B cell (primary cell): Measurements from ENCODE around the gene CRP. TPM values are rescaled to one million over a fixed set of nuclear protein-coding genes. Genes with fewer than 3 reads are reported as not detected.

Experiments
- ATAC-seq: fragments of 200-7000 bp; cut with Tn5 transposase; one replicate; pipeline ENCODE4 v1.10.0; 2021; ENCODE audit warnings: low read depth, mild to moderate bottlenecking, moderate number of reproducible peaks, moderate library complexity
- CTCF ChIA-PET: fragments of 350-600 bp; sonication (Branson Sonifier 250); formaldehyde crosslinking; loops from one replicate; lab custom pipeline; 2021; ENCODE audit warnings: antibody characterized with exemption, inconsistent platforms; lab: Charles Lee
- POLR2A ChIA-PET: fragments of 350-600 bp; sonication (Branson Sonifier 250); formaldehyde crosslinking; loops from one replicate; lab custom pipeline; 2021; ENCODE audit warnings: antibody characterized with exemption; lab: Charles Lee
- DNase-seq: peaks from one replicate; pipeline ENCODE4 v3.0.0; 2013
- H2AFZ ChIP-seq: 2 replicates; pipeline ENCODE4 v1.6.1; 2012; ENCODE audit warnings: mild to moderate bottlenecking, low read depth, low read length; ENCODE audit not compliant: insufficient read depth, poor library complexity, severe bottlenecking
- H3K27ac ChIP-seq, 2 donors: 1 replicate in 1 of 2; 2 replicates in 1 of 2; pipeline ENCODE4 v1.5.1; 2012 to 2013; ENCODE audit warnings: low read length in 2 of 2, mild to moderate bottlenecking in 2 of 2, moderate library complexity in 1 of 2
- H3K27me3 ChIP-seq, 4 experiments: fragments of 200-600 bp in 1 of 4; sonication (generic) in 1 of 4; replicated peaks in 1 of 4; 1 replicate in 2 of 4; 2 replicates in 2 of 4; pipeline versions ENCODE4 v1.6.1 to v1.7.0; 2013 to 2016; ENCODE audit warnings: low read length in 3 of 4, mild to moderate bottlenecking in 2 of 4, mixed read lengths in 1 of 4, moderate library complexity in 1 of 4; ENCODE audit not compliant: insufficient read depth in 4 of 4, control insufficient read depth in 3 of 4; ENCODE audit errors: control extremely low read depth in 1 of 4
- H3K36me3 ChIP-seq, 2 experiments: replicated peaks in 1 of 2; 1 replicate in 1 of 2; 2 replicates in 1 of 2; pipeline versions ENCODE4 v1.6.1 to v1.7.1; 2013; ENCODE audit warnings: low read length in 1 of 2; ENCODE audit not compliant: insufficient read depth in 2 of 2, control insufficient read depth in 1 of 2; ENCODE audit errors: control extremely low read depth in 1 of 2, extremely low read depth in 1 of 2
- H3K4me1 ChIP-seq, 2 donors: fragments of 200-600 bp in 1 of 2; sonication (generic) in 1 of 2; 1 replicate in 1 of 2; 2 replicates in 1 of 2; pipeline versions ENCODE4 v1.5.1 to v1.6.1; 2013 to 2017; ENCODE audit warnings: low read length in 2 of 2; ENCODE audit not compliant: control insufficient read depth in 2 of 2, insufficient read depth in 2 of 2
- H3K4me2 ChIP-seq: replicated peaks from 2 replicates; pipeline ENCODE3; 2012; ENCODE audit warnings: mild to moderate bottlenecking, low read depth, low read length; ENCODE audit not compliant: poor library complexity, severe bottlenecking
- H3K4me3 ChIP-seq, 5 experiments: fragments of 200-600 bp in 1 of 5; sonication (generic) in 1 of 5; 1 replicate in 3 of 5; 2 replicates in 2 of 5; pipeline versions ENCODE4 v1.5.1 to v1.7.0; 2011 to 2016; ENCODE audit warnings: low read length in 4 of 5, mild to moderate bottlenecking in 4 of 5, low read depth in 2 of 5, control low read depth in 1 of 5, moderate library complexity in 1 of 5; ENCODE audit not compliant: insufficient read depth in 1 of 5; ENCODE audit errors: control extremely low read depth in 1 of 5, extremely low read depth in 1 of 5
- H3K79me2 ChIP-seq: fragments of 200-600 bp; sonication (generic); one replicate; pipeline ENCODE4 v1.6.0; 2016; ENCODE audit warnings: low read length; ENCODE audit not compliant: control insufficient read depth, insufficient read depth
- H3K9ac ChIP-seq: fragments of 200-600 bp; sonication (generic); 2 replicates; pipeline ENCODE4 v1.6.1; 2017; ENCODE audit warnings: mild to moderate bottlenecking, low read length, moderate library complexity
- H3K9me3 ChIP-seq, 3 donors: one replicate each; pipeline versions ENCODE4 v1.6.1 to v1.7.1; 2013; ENCODE audit warnings: low read length in 2 of 3; ENCODE audit not compliant: control insufficient read depth in 2 of 3, insufficient read depth in 1 of 3; ENCODE audit errors: control extremely low read depth in 1 of 3
- H4K20me1 ChIP-seq: 2 replicates; pipeline ENCODE4 v1.6.0; 2012; ENCODE audit warnings: mild to moderate bottlenecking, low read length; ENCODE audit not compliant: insufficient read depth, control insufficient read depth, poor library complexity, severe bottlenecking
- H3K27ac Mint-ChIP-seq: one replicate; pipeline ENCODE4 v1.8.0; 2021; ENCODE audit warnings: mixed read lengths
- H3K27me3 Mint-ChIP-seq: one replicate; pipeline ENCODE4 v1.8.0; 2021; ENCODE audit warnings: mixed read lengths
- H3K4me1 Mint-ChIP-seq: one replicate; pipeline ENCODE4 v1.8.0; 2021; ENCODE audit warnings: mixed read lengths
- H3K4me3 Mint-ChIP-seq: one replicate; pipeline ENCODE4 v1.8.0; 2021; ENCODE audit warnings: mixed read lengths
- H3K9me3 Mint-ChIP-seq: one replicate; pipeline ENCODE4 v1.8.0; 2022; ENCODE audit warnings: mixed read lengths; ENCODE audit not compliant: insufficient read depth
- CTCF ChIP-seq: fragments of 200-600 bp; IDR thresholded peaks from one replicate; pipeline ENCODE4 v1.8.0; 2022; ENCODE audit warnings: antibody characterized with exemption, mild to moderate bottlenecking
- EZH2 ChIP-seq: IDR thresholded peaks from 2 replicates; pipeline ENCODE4 v1.6.1; 2012; ENCODE audit warnings: borderline replicate concordance, low read depth, mild to moderate bottlenecking, moderate library complexity, low read length; ENCODE audit not compliant: insufficient read depth, poor library complexity, severe bottlenecking
- WGBS: methylation state at CpG from one replicate; pipeline ENCODE4 v1.1.5; 2013; ENCODE audit warnings: missing lambda C conversion rate; ENCODE audit not compliant: insufficient coverage; 5-methylcytosine and 5-hydroxymethylcytosine counted together
- intact Hi-C: fragments of 100-400 bp; cut with micrococcal nuclease; formaldehyde crosslinking; loops from one replicate; pipeline ENCODE4 v1.10.0; 2022
- polyA plus RNA-seq: library from polyadenylated mRNA; depleted of rRNA; stranded (reverse); fragments of >200 nt; gene quantifications from 2 replicates; pipeline ENCODE4 v1.2.3, GENCODE V29; 2012
- total RNA-seq, 2 donors: library from RNA; stranded (reverse); fragments of 120-200 nt in 1 of 2; gene quantifications; 1 replicate in 1 of 2; 2 replicates in 1 of 2; pipeline versions ENCODE4 v1.2.3 to v1.2.4, GENCODE V29; 2013 to 2022

Gene CRP
- total and polyA plus RNA-seq, 2 donors (not counting 1 experiment from before 2014, with no cell fraction given): not detected

- Histone ChIP-seq H3K27ac (no peak overlapping the region), H3K9ac (no peak overlapping the region), H3K4me2 (no peak overlapping the region), H2AFZ (no peak overlapping the region), H3K79me2 (no peaks in the 10 kb centered on the region), H3K4me3 (no peak overlapping the region), H4K20me1 (no peaks in the 10 kb centered on the region), H3K36me3 (no peaks in the 10 kb centered on the region), H3K27me3 (no peaks in the 10 kb centered on the region), H3K9me3 (no peaks in the 10 kb centered on the region), H3K4me1 (no peaks in the 10 kb centered on the region)
- ATAC-seq (no peak), DNase-seq (no peak)
- ChIA-PET CTCF (no interaction called here), POLR2A (no interaction called here)
- Mint-ChIP-seq H3K4me3 (no peak overlapping the region), H3K4me1 (no peaks in the 10 kb centered on the region), H3K9me3 (no peaks in the 10 kb centered on the region), H3K27me3 (peaks cover 13% of the 10 kb centered on the region), H3K27ac (no peak overlapping the region)
- intact Hi-C loops: no loop called here
- TF ChIP-seq EZH2 (no peak), CTCF (no peak)
- no CpG with 5 or more reads among the region's 1 CpG for WGBS
These were observed 9.9 kb downstream of the CRP start for GRCh38 chr1:159704481-159704880.

DNA sequence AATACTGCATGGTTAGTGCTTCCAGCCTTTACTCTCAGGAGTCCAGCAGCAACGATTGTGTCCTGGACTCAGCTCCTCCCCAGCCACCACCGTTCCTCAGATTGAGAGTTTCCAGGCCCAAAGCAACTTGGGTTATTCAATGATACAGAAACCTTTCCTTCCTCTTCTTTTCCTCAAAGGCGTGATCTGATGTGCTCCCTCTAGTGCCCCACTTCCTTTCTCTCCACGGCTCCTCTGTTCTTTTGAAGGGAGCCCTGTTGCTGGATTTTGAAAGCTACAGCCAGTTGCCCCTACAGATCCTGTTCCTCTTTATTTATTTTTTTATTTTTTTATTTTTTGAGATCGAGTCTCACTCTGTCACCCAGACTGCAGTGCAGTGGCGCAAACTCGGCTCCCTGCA lies 14.1 kb downstream of the CRP start:
- peaks cover 13% of the 10 kb centered on the region for H3K27me3 Mint-ChIP-seq
- H2AFZ ChIP-seq: no peak overlapping the region
- no peaks in the 10 kb centered on the region for H3K79me2 ChIP-seq
- TF ChIP-seq EZH2: no peak
- TF ChIP-seq CTCF: no peak
- H3K4me3 Mint-ChIP-seq: no peak overlapping the region
- no peak overlapping the region for H3K27ac Mint-ChIP-seq
- H3K4me1 ChIP-seq: no peaks in the 10 kb centered on the region
- DNase-seq (no peak), ATAC-seq (no peak)
- H4K20me1 ChIP-seq: no peaks in the 10 kb centered on the region
- no peaks in the 10 kb centered on the region for H3K9me3 Mint-ChIP-seq
- H3K9ac ChIP-seq: no peak overlapping the region
- no peak overlapping the region for H3K4me2 ChIP-seq
- H3K4me3 ChIP-seq: no peak overlapping the region
- CTCF ChIA-PET: no interaction called here
- intact Hi-C loops: no loop called here
- H3K9me3 ChIP-seq: no peaks in the 10 kb centered on the region
- H3K27ac ChIP-seq: no peak overlapping the region
- H3K27me3 ChIP-seq: peaks cover 0 to 7% (median 0%) of the 10 kb centered on the region in 4 experiments
- no peaks in the 10 kb centered on the region for H3K36me3 ChIP-seq
- 68% methylated on average over 6 of the region's 7 CpGs for WGBS
- POLR2A ChIA-PET: no interaction called here
- H3K4me1 Mint-ChIP-seq: no peaks in the 10 kb centered on the region
